ENCODE results near the gene MYD88. TPM values are rescaled to one million over a fixed set of nuclear protein-coding genes. Genes with fewer than 3 reads are reported as not detected.

Gene MYD88
- total and polyA plus RNA-seq, 3 donors from 2014 or later: 18.7 to 30.1 (median 22.3) TPM

DNA sequence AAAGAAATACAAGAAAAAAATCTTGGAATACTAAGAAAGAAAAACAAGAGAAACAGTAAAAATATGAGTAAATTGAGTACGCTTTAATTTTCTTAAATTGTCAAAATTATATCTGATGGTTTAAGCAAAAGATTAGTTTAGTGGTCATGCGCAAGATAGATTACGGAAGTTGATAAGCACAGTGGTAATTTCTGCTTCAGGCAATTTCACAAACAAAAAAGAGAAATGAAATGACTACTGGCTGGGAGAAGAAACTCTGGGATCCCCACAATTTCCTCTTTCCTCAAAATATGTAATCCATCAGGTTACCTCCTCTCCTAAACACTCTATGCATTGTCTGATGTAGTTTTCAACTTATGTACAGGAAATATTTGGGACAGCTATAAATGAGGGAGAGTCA, 9.0 kb downstream of the MYD88 start:
- Histone ChIP-seq H3K27ac (no peak overlapping the region), H3K36me3 (ENCODE audit: low read depth, missing control alignments) (no peaks in the 10 kb centered on the region), H3K9me3 (no peaks in the 10 kb centered on the region), H3K4me3 (no peak overlapping the region), H3K27me3 (no peaks in the 10 kb centered on the region), H3K4me1 (no peaks in the 10 kb centered on the region)
- DNase-seq: no peak
- TF ChIP-seq POLR2A (IDR thresholded peaks at IDR 0.05): no peak
- TF ChIP-seq, protein P1, sequence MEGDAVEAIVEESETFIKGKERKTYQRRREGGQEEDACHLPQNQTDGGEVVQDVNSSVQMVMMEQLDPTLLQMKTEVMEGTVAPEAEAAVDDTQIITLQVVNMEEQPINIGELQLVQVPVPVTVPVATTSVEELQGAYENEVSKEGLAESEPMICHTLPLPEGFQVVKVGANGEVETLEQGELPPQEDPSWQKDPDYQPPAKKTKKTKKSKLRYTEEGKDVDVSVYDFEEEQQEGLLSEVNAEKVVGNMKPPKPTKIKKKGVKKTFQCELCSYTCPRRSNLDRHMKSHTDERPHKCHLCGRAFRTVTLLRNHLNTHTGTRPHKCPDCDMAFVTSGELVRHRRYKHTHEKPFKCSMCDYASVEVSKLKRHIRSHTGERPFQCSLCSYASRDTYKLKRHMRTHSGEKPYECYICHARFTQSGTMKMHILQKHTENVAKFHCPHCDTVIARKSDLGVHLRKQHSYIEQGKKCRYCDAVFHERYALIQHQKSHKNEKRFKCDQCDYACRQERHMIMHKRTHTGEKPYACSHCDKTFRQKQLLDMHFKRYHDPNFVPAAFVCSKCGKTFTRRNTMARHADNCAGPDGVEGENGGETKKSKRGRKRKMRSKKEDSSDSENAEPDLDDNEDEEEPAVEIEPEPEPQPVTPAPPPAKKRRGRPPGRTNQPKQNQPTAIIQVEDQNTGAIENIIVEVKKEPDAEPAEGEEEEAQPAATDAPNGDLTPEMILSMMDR (IDR thresholded peaks at IDR 0.05): no peak
- intact Hi-C loops (cut with DNase I; ENCODE audit: low total_unique reads): no loop called here
- WGBS, 2 donors: 91% methylated on average over 3 of the region's 3 CpGs

- WGBS, 2 donors: 80 to 82% methylated on average over 5 of the region's 5 CpGs
- Histone ChIP-seq H3K27ac (no peak overlapping the region), H3K27me3 (no peaks in the 10 kb centered on the region), H3K4me3 (no peak overlapping the region), H3K4me1 (no peaks in the 10 kb centered on the region), H3K9me3 (no peaks in the 10 kb centered on the region), H3K36me3 (ENCODE audit: low read depth, missing control alignments) (no peaks in the 10 kb centered on the region)
- TF ChIP-seq, protein P1 (IDR thresholded peaks at IDR 0.05): no peak
- TF ChIP-seq POLR2A (IDR thresholded peaks at IDR 0.05): no peak
- no peak for DNase-seq
- intact Hi-C loops (cut with DNase I; ENCODE audit: low total_unique reads): no loop called here
These were observed 9.9 kb downstream of the MYD88 start for GRCh38 chr3:38148311-38148882.

DNA sequence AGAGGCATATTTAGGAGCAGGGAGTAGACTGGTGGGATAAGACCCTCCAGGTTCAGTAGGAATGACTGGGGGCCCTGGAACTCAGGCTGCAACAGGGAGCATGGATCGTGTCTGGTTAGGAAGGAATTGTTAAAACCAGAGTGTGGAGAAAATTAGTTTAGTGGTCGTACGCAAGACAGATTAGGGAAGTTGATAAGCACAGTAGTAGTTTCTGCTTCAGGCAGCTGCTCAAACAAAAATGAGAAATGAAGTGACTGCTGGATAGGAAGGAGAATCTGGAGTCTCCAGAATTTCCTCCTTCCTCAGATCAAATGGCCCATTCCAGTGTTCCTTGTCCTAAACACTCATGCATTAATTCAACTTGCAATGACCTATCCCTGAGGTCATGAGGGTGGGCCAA, 11.2 kb downstream of the MYD88 start:
- H3K4me3 ChIP-seq: no peak overlapping the region
- intact Hi-C loops (cut with DNase I; ENCODE audit: low total_unique reads): no loop called here
- H3K4me1 ChIP-seq: no peaks in the 10 kb centered on the region
- no peak overlapping the region for H3K27ac ChIP-seq
- TF ChIP-seq POLR2A (IDR thresholded peaks at IDR 0.05): no peak
- TF ChIP-seq, protein P1 (IDR thresholded peaks at IDR 0.05): no peak
- WGBS, 2 donors: 70 to 79% methylated on average over 3 of the region's 3 CpGs
- no peaks in the 10 kb centered on the region for H3K9me3 ChIP-seq
- DNase-seq: no peak
- no peaks in the 10 kb centered on the region for H3K36me3 ChIP-seq (ENCODE audit: low read depth, missing control alignments)
- no peaks in the 10 kb centered on the region for H3K27me3 ChIP-seq

- no peaks in the 10 kb centered on the region for H3K4me1 ChIP-seq
- H3K36me3 ChIP-seq (ENCODE audit: low read depth, missing control alignments): no peaks in the 10 kb centered on the region
- H3K27me3 ChIP-seq: no peaks in the 10 kb centered on the region
- WGBS, 2 donors: 82 to 84% methylated on average over 3 of the region's 3 CpGs
- no peak overlapping the region for H3K27ac ChIP-seq
- DNase-seq: no peak
- TF ChIP-seq, protein P1 (IDR thresholded peaks at IDR 0.05): no peak
- no peak for TF ChIP-seq POLR2A (IDR thresholded peaks at IDR 0.05)
- no peak overlapping the region for H3K4me3 ChIP-seq
- intact Hi-C loops (cut with DNase I; ENCODE audit: low total_unique reads): no loop called here
- no peaks in the 10 kb centered on the region for H3K9me3 ChIP-seq
These were observed 12.5 kb downstream of the MYD88 start for GRCh38 chr3:38150780-38151528.
